A549 (cell line): ENCODE data around the gene PPM1L. TPM values are rescaled to one million over a fixed set of nuclear protein-coding genes. Genes with fewer than 3 reads are reported as not detected.

Experiments
- ATAC-seq, 2 experiments: fragments of 200-7000 bp in 1 of 2; fragments of >200 bp in 1 of 2; cut with Nextera tagmentation in 1 of 2; cut with Tn5 transposase in 1 of 2; 3 replicates each; pipeline versions ENCODE4 v1.8.0 to v1.9.1; 2018 to 2020; ENCODE audit warnings: mild to moderate bottlenecking in 1 of 2, moderate library complexity in 1 of 2
- CTCF ChIA-PET: fragments of 300-600 bp; sonication (Branson Sonifier 250); formaldehyde crosslinking; extraction: SDS; loops from one replicate; lab custom pipeline; 2021; ENCODE audit warnings: antibody characterized with exemption, inconsistent platforms; lab: Yijun Ruan, JAX
- POLR2A ChIA-PET: fragments of 350-600 bp; formaldehyde crosslinking; extraction: SDS; loops from one replicate; lab custom pipeline; 2021; ENCODE audit warnings: antibody characterized with exemption, inconsistent platforms; lab: Yijun Ruan, JAX
- DNase-seq, 2 experiments: peaks; one replicate each; pipeline versions ENCODE4 v3.0.0 to v3.0.0-alpha.2; 2011 to 2016; ENCODE audit warnings: low read depth in 1 of 2, low spot score in 1 of 2
- FAIRE-seq: peaks from 2 replicates; lab custom pipeline; 2011; peaks lifted over from hg19 to GRCh38; lab: Jason Lieb, UNC
- H3K27ac ChIP-seq, 2 experiments: fragments of >200 bp; sonication (Bioruptor Twin); formaldehyde crosslinking; 3 replicates each; pipeline ENCODE4 v1.5.1; 2016 to 2017
- H3K4me1 ChIP-seq: fragments of >200 bp; sonication (Bioruptor Twin); formaldehyde crosslinking; 3 replicates; pipeline ENCODE4 v1.6.1; 2016
- H3K4me2 ChIP-seq: fragments of >200 bp; sonication (Bioruptor Twin); formaldehyde crosslinking; 3 replicates; pipeline ENCODE4 v1.6.1; 2016
- H3K4me3 ChIP-seq: fragments of >200 bp; sonication (Bioruptor Twin); formaldehyde crosslinking; 3 replicates; pipeline ENCODE4 v1.5.1; 2016
- H3K9me3 ChIP-seq: fragments of >200 bp; sonication (Bioruptor Twin); formaldehyde crosslinking; 3 replicates; pipeline ENCODE4 v1.6.1; 2016
- CBX2 ChIP-seq: fragments of 200-600 bp; sonication (generic); IDR thresholded peaks from 2 replicates; pipeline ENCODE4 v1.6.1; 2016; ENCODE audit warnings: low read depth, mild to moderate bottlenecking, borderline replicate concordance
- CHD2 ChIP-seq: fragments of 150-350 bp; IDR thresholded peaks from 2 replicates; pipeline ENCODE4 v1.6.1; 2014; ENCODE audit warnings: low read length; ENCODE audit not compliant: partially characterized antibody
- E2F6 ChIP-seq: IDR thresholded peaks from 2 replicates; pipeline ENCODE4 v1.6.1; 2012; ENCODE audit warnings: low read depth, borderline replicate concordance
- GATA3 ChIP-seq: IDR thresholded peaks from 2 replicates; pipeline ENCODE4 v1.6.1; 2012; ENCODE audit warnings: borderline replicate concordance
- HES2 ChIP-seq: fragments of >200 bp; sonication (Bioruptor Twin); formaldehyde crosslinking; IDR thresholded peaks from 2 replicates; pipeline ENCODE4 v1.6.1; 2016
- HMGXB4 ChIP-seq: fragments of 250-450 bp; sonication (Bioruptor Pico); IDR thresholded peaks from 2 replicates; pipeline ENCODE4 v1.5.0; 2021; ENCODE audit warnings: mild to moderate bottlenecking, moderate library complexity, borderline replicate concordance
- HOXA7 ChIP-seq: fragments of 250-450 bp; sonication (Bioruptor Pico); IDR thresholded peaks from 2 replicates; pipeline ENCODE4 v1.5.0; 2020; ENCODE audit warnings: mild to moderate bottlenecking, moderate library complexity
- JUNB ChIP-seq: fragments of >200 bp; sonication (Bioruptor Twin); formaldehyde crosslinking; IDR thresholded peaks from 2 replicates; pipeline ENCODE4 v1.6.1; 2016
- NFE2L2 ChIP-seq: fragments of 150-350 bp; conservative IDR thresholded peaks from 2 replicates; pipeline ENCODE4 v1.6.1; 2014; ENCODE audit warnings: low read length
- NR3C1 ChIP-seq: fragments of >200 bp; sonication (Bioruptor Twin); formaldehyde crosslinking; IDR thresholded peaks from 3 replicates; pipeline ENCODE4 v1.6.1; 2017
- PBX3 ChIP-seq: IDR thresholded peaks from 2 replicates; pipeline ENCODE4 v1.6.1; 2012
- PHF8 ChIP-seq: fragments of 200-600 bp; sonication (generic); IDR thresholded peaks from 2 replicates; pipeline ENCODE4 v1.6.1; 2016; ENCODE audit warnings: low read depth, mild to moderate bottlenecking, antibody characterized with exemption, moderate library complexity, borderline replicate concordance
- RARB ChIP-seq: fragments of 250-450 bp; sonication (Bioruptor Pico); IDR thresholded peaks from 2 replicates; pipeline ENCODE4 v1.8.0; 2021; ENCODE audit warnings: mild to moderate bottlenecking, moderate library complexity
- TFCP2L1 ChIP-seq: fragments of 250-450 bp; sonication (Bioruptor Pico); IDR thresholded peaks from 2 replicates; pipeline ENCODE4 v1.5.0; 2021; ENCODE audit warnings: mild to moderate bottlenecking
- USF2 ChIP-seq: fragments of 450-650 bp; IDR thresholded peaks from 2 replicates; pipeline ENCODE4 v1.6.1; 2014; ENCODE audit warnings: antibody characterized with exemption
- ZSCAN20 ChIP-seq: fragments of 250-450 bp; sonication (Bioruptor Pico); IDR thresholded peaks from 2 replicates; pipeline ENCODE4 v1.8.0; 2022; ENCODE audit warnings: mild to moderate bottlenecking, moderate library complexity
- WGBS: methylation state at CpG from one replicate; pipeline ENCODE4 v1.1.6; 2017; ENCODE audit errors: missing lambda C conversion rate; 5-methylcytosine and 5-hydroxymethylcytosine counted together
- polyA plus RNA-seq, 4 experiments: library from polyadenylated mRNA; depleted of rRNA in 3 of 4; stranded (reverse); fragments of >200 nt; fragmentation: RNase III in 1 of 4; extraction: RNeasy Plus Mini Kit Qiagen cat#74134 plus additional on column Dnase treatment in 1 of 4; gene quantifications; 2 replicates in 3 of 4; 3 replicates in 1 of 4; pipeline ENCODE4 v1.2.3, GENCODE V29; 2011 to 2017

Gene PPM1L
- polyA plus RNA-seq, 2 of the 4 experiments (the other 2 are of a cell fraction): 0.27 to 0.45 TPM

GRCh38 chr3:160986069-160986468 lies 230.0 kb downstream of the PPM1L start:
- ChIA-PET POLR2A (no interaction called here), CTCF (no interaction called here)
- no peak overlapping the region for H3K4me3 ChIP-seq
- no peak overlapping the region for H3K27ac ChIP-seq
- ATAC-seq (no peak), DNase-seq (no peak), FAIRE-seq (no peak)
- WGBS: 11% methylated on average over 2 of the region's 2 CpGs
- no peak overlapping the region for H3K4me2 ChIP-seq
- no peaks in the 10 kb centered on the region for H3K4me1 ChIP-seq
- H3K9me3 ChIP-seq: no peaks in the 10 kb centered on the region
- TF ChIP-seq NR3C1: no peak
- TF ChIP-seq HES2: no peak
- TF ChIP-seq HOXA7 (CRISPR knock-in tag): no peak
- no peak for TF ChIP-seq E2F6
- TF ChIP-seq TFCP2L1 (CRISPR knock-in tag): no peak
- no peak for TF ChIP-seq NFE2L2
- no peak for TF ChIP-seq CHD2
- TF ChIP-seq JUNB: no peak
- no peak for TF ChIP-seq PBX3
- TF ChIP-seq USF2: no peak
- no peak for TF ChIP-seq GATA3
- TF ChIP-seq HMGXB4 (CRISPR knock-in tag): no peak
- TF ChIP-seq, all 56 proteins: peak for 0

- TF ChIP-seq RARB (CRISPR knock-in tag) (no peak), PHF8 (no peak), CBX2 (no peak), ZSCAN20 (CRISPR knock-in tag) (no peak)
- CTCF ChIA-PET: no interaction called here
- Histone ChIP-seq H3K27ac (no peak overlapping the region), H3K4me1 (no peaks in the 10 kb centered on the region), H3K4me3 (no peak overlapping the region), H3K4me2 (no peak overlapping the region), H3K9me3 (no peaks in the 10 kb centered on the region)
- no peak for ATAC-seq
- FAIRE-seq: no peak
- WGBS: 37% methylated on average over 4 of the region's 4 CpGs
- DNase-seq: no peak
- POLR2A ChIA-PET: no interaction called here
Measured at GRCh38 chr3:160987982-160988964, 232.2 kb downstream of the PPM1L start.

GRCh38 chr3:160990446-160990845 lies 234.4 kb downstream of the PPM1L start:
- H3K4me2 ChIP-seq: no peak overlapping the region
- WGBS: 63% methylated on average over 2 of the region's 2 CpGs
- no peaks in the 10 kb centered on the region for H3K9me3 ChIP-seq
- ATAC-seq (no peak), DNase-seq (no peak), FAIRE-seq (no peak)
- H3K4me1 ChIP-seq: no peaks in the 10 kb centered on the region
- H3K27ac ChIP-seq: no peak overlapping the region
- ChIA-PET POLR2A (no interaction called here), CTCF (interaction anchor here (0.8 kb wide), 1 partner anchor 11 kb away, joined by 3 read pairs; no protein-coding TSS in a partner anchor)
- no peak overlapping the region for H3K4me3 ChIP-seq
- no peak for TF ChIP-seq HOXA7 (CRISPR knock-in tag)
